AG09309 (cell line): ENCODE measurements around the gene FAM170A.

ENCODE experiments used
- DNase-seq: peaks from one replicate; pipeline ENCODE4 v3.0.0-alpha.2; 2010; ENCODE audit warnings: low read depth
- H3K4me3 ChIP-seq: 2 replicates; pipeline ENCODE4 v1.5.1; 2011; ENCODE audit warnings: mild to moderate bottlenecking, low read depth, low read length, moderate library complexity; ENCODE audit not compliant: control insufficient read depth
- TF ChIP-seq, protein P1 (sequence below): IDR thresholded peaks from 2 replicates; pipeline ENCODE4 v1.5.1; 2011; ENCODE audit warnings: mild to moderate bottlenecking, low read depth, low read length, inconsistent platforms; ENCODE audit not compliant: insufficient read depth, control insufficient read depth; ENCODE audit errors: missing control alignments

Gene FAM170A

DNA sequence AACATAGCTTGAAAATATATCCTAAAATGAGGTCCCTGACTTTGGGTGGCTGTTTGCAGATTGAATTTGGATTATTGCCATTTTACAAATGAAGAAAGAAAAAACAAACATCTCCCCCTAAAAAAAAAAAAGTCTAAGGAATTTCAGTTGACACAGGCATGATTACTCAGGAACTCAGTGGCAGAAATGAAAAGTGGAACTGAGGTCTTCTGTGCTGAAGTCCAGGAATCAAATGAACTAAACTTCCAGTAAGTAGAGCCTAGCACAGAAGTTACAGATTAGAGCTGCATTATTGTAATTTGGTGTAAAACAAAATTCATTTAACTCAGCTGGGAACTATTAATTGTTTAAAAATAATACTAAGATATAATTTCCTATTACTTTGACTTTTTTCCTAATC is 26.7 kb downstream of the FAM170A start:
- H3K4me3 ChIP-seq: no peak overlapping the region

GRCh38 chr5:119666542-119666941 is 37.2 kb downstream of the FAM170A start:
- DNase-seq: no peak
- no peak overlapping the region for H3K4me3 ChIP-seq
- TF ChIP-seq, protein P1, sequence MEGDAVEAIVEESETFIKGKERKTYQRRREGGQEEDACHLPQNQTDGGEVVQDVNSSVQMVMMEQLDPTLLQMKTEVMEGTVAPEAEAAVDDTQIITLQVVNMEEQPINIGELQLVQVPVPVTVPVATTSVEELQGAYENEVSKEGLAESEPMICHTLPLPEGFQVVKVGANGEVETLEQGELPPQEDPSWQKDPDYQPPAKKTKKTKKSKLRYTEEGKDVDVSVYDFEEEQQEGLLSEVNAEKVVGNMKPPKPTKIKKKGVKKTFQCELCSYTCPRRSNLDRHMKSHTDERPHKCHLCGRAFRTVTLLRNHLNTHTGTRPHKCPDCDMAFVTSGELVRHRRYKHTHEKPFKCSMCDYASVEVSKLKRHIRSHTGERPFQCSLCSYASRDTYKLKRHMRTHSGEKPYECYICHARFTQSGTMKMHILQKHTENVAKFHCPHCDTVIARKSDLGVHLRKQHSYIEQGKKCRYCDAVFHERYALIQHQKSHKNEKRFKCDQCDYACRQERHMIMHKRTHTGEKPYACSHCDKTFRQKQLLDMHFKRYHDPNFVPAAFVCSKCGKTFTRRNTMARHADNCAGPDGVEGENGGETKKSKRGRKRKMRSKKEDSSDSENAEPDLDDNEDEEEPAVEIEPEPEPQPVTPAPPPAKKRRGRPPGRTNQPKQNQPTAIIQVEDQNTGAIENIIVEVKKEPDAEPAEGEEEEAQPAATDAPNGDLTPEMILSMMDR: no peak

More for the DNA sequence above, 26.7 kb downstream of the FAM170A start:
- DNase-seq: no peak
- TF ChIP-seq, protein P1: no peak

GRCh38 chr5:119678351-119679028 is 49.1 kb downstream of the FAM170A start:
- H3K4me3 ChIP-seq: no peak overlapping the region
- DNase-seq: no peak
- TF ChIP-seq, protein P1: no peak

- TF ChIP-seq, protein P1: no peak
- H3K4me3 ChIP-seq: no peak overlapping the region
- no peak for DNase-seq
These were observed 50.7 kb downstream of the FAM170A start for GRCh38 chr5:119680080-119680479.

DNA sequence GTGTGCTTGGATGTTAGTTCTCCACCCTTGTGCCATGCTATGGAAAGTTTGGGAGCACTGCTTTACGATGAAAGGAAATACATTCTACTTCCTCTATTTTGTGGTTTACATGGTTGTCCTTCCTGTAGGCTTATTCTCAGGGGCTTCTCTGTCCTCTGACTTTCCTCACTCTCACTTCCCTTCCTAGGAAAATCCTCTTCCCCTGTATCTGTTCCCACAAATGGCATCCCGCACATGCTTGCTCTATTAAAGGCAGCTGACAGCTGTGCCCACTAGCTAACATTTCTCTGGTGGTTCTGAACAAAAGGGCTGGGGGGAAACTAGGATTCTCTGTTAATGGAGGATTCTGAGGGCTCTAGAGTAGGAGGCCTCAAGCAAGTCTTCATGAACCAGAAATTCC is 52.4 kb downstream of the FAM170A start:
- TF ChIP-seq, protein P1: no peak
- DNase-seq: no peak
- no peak overlapping the region for H3K4me3 ChIP-seq

GRCh38 chr5:119682372-119682771 is 53.0 kb downstream of the FAM170A start:
- TF ChIP-seq, protein P1: no peak
- H3K4me3 ChIP-seq: no peak overlapping the region
- no peak for DNase-seq
